ENCODE results near the gene IL19. TPM values are rescaled to one million over a fixed set of nuclear protein-coding genes. Genes with fewer than 3 reads are reported as not detected.

The IL19 gene
- total and polyA plus RNA-seq, 3 donors from 2014 or later: 0.37 TPM; not detected in 2

GRCh38 chr1:206745301-206745700 lies 25.3 kb upstream of the IL19 start:
- Histone ChIP-seq H3K27ac (no peak overlapping the region), H3K4me1 (no peaks in the 10 kb centered on the region), H3K36me3 (ENCODE audit: low read depth, missing control alignments) (no peaks in the 10 kb centered on the region), H3K9me3 (no peaks in the 10 kb centered on the region), H3K4me3 (no peak overlapping the region), H3K27me3 (no peaks in the 10 kb centered on the region)
- DNase-seq: no peak
- intact Hi-C loops (cut with DNase I; ENCODE audit: low total_unique reads): no loop called here
- no peak for TF ChIP-seq CTCF (IDR thresholded peaks at IDR 0.05)
- TF ChIP-seq POLR2A (IDR thresholded peaks at IDR 0.05): no peak
- WGBS, 2 donors: 87 to 94% methylated on average over 1 of the region's 1 CpG

GRCh38 chr1:206748348-206749030 lies 22.1 kb upstream of the IL19 start:
- H3K27me3 ChIP-seq: no peaks in the 10 kb centered on the region
- no peak overlapping the region for H3K4me3 ChIP-seq
- intact Hi-C loops (cut with DNase I; ENCODE audit: low total_unique reads): no loop called here
- H3K4me1 ChIP-seq: no peaks in the 10 kb centered on the region
- no peak overlapping the region for H3K27ac ChIP-seq
- TF ChIP-seq CTCF (IDR thresholded peaks at IDR 0.05) (no peak), POLR2A (IDR thresholded peaks at IDR 0.05) (no peak)
- DNase-seq: no peak
- H3K36me3 ChIP-seq (ENCODE audit: low read depth, missing control alignments): no peaks in the 10 kb centered on the region
- no peaks in the 10 kb centered on the region for H3K9me3 ChIP-seq
- 85 to 86% methylated on average over 3 of the region's 3 CpGs for WGBS, 2 donors

- H3K27me3 ChIP-seq: no peaks in the 10 kb centered on the region
- no peak overlapping the region for H3K4me3 ChIP-seq
- intact Hi-C loops (cut with DNase I; ENCODE audit: low total_unique reads): no loop called here
- 88 to 90% methylated on average over 5 of the region's 5 CpGs for WGBS, 2 donors
- H3K36me3 ChIP-seq (ENCODE audit: low read depth, missing control alignments): no peaks in the 10 kb centered on the region
- TF ChIP-seq POLR2A (IDR thresholded peaks at IDR 0.05) (no peak), CTCF (IDR thresholded peaks at IDR 0.05) (no peak)
- H3K9me3 ChIP-seq: no peaks in the 10 kb centered on the region
- H3K27ac ChIP-seq: no peak overlapping the region
- H3K4me1 ChIP-seq: no peaks in the 10 kb centered on the region
- DNase-seq: no peak
These were observed 18.7 kb upstream of the IL19 start for GRCh38 chr1:206751891-206752290.

- no peak for TF ChIP-seq CTCF (IDR thresholded peaks at IDR 0.05)
- TF ChIP-seq POLR2A (IDR thresholded peaks at IDR 0.05): no peak
- no peak for DNase-seq
- intact Hi-C loops (cut with DNase I; ENCODE audit: low total_unique reads): no loop called here
- no peak overlapping the region for H3K27ac ChIP-seq
- 89 to 100% methylated on average over 2 of the region's 2 CpGs for WGBS, 2 donors
- H3K9me3 ChIP-seq: no peaks in the 10 kb centered on the region
- H3K36me3 ChIP-seq (ENCODE audit: low read depth, missing control alignments): no peaks in the 10 kb centered on the region
- H3K4me3 ChIP-seq: no peak overlapping the region
- no peaks in the 10 kb centered on the region for H3K4me1 ChIP-seq
- no peaks in the 10 kb centered on the region for H3K27me3 ChIP-seq
These were observed 18.1 kb upstream of the IL19 start for GRCh38 chr1:206752481-206752880.

GRCh38 chr1:206753141-206753540 lies 17.4 kb upstream of the IL19 start:
- H3K27me3 ChIP-seq: no peaks in the 10 kb centered on the region
- H3K9me3 ChIP-seq: no peaks in the 10 kb centered on the region
- H3K36me3 ChIP-seq (ENCODE audit: low read depth, missing control alignments): no peaks in the 10 kb centered on the region
- 90 to 94% methylated on average over 3 of the region's 3 CpGs for WGBS, 2 donors
- no peaks in the 10 kb centered on the region for H3K4me1 ChIP-seq
- intact Hi-C loops (cut with DNase I; ENCODE audit: low total_unique reads): no loop called here
- TF ChIP-seq POLR2A (IDR thresholded peaks at IDR 0.05): no peak
- no peak for TF ChIP-seq CTCF (IDR thresholded peaks at IDR 0.05)
- no peak overlapping the region for H3K27ac ChIP-seq
- H3K4me3 ChIP-seq: no peak overlapping the region
- no peak for DNase-seq
